Cardiac septum (tissue), 1 donor: ENCODE measurements around the gene OPN4. TPM values are rescaled to one million over a fixed set of nuclear protein-coding genes. Genes with fewer than 3 reads are reported as not detected.

Experiments used
- DNase-seq: peaks from one replicate; pipeline ENCODE4 v3.0.0-alpha.2; 2020; ENCODE audit warnings: low spot score
- intact Hi-C: fragments of 100-400 bp; cut with DNase I; formaldehyde crosslinking; loops from one replicate; pipeline ENCODE4 v1.14.0; 2022
- total RNA-seq: library from RNA; stranded (reverse); fragmentation: NEBNext Ultra II Directional; extraction: Animal tissue kit (Norgen Biotek cat#: 25700); gene quantifications from one replicate; pipeline ENCODE4 v1.2.1, GENCODE V29; 2021
- donor health status: DM: no; HTN: no; CAD: no.

OPN4 gene
- total RNA-seq, 1 donor from 2014 or later, result not detected

GRCh38 chr10:86710987-86711512 is 56.7 kb downstream of the OPN4 start:
- intact Hi-C loops, result loop anchor here (1.0 to 2.0 kb wide), 2 partner anchors 45 to 190 kb away; partner anchors contain the start of gene BMPR1A

DNA sequence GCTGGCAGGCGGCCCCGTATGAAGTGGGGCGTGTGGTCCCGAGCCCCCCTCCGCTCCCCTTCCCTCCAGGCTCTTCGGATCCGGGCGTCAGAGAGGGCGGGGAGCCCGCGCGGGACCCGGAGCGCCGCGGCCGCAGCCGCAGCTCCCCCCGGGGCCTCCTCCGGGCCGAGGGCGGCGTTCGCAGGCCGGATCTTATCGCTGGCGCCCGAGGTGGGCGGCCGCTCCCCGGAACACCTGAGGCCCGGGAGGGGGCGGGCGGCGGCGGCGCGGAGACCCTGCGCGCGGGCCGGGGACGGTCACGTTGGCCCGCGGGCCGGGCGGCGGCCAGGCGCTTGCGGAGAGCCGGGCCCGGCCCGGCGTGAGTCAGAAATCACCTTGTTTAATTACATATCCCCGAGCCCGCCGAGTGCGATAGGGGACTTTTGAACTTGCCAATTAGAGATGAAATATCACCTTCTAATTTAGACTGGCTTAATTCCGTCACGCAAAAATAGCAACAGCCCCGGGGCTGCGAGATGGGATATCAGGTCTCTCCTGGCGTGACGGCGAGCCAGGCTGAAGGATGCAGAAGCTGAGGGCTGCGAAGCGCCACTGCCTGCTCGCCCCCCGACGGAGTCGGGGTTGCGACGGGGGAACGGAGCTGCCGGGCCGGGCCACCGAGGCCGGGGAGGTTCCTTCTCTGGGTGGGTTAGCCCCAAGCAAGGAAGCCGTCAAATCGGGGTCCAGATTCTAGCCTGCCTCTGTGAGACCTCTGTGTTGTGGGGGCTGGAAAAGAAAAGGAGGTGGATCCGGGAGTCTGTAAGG is 57.4 kb downstream of the OPN4 start:
- DNase-seq, result no peak
- intact Hi-C loops, result loop anchor here (1.0 to 2.0 kb wide), 2 partner anchors 45 to 189 kb away; partner anchors contain the start of gene BMPR1A

More at GRCh38 chr10:86710987-86711512, 56.7 kb downstream of the OPN4 start:
- DNase-seq, result peak; percentile 91

GRCh38 chr10:86712317-86712707 is 58.0 kb downstream of the OPN4 start:
- no peak for DNase-seq
- intact Hi-C loops, result no loop called here

DNA sequence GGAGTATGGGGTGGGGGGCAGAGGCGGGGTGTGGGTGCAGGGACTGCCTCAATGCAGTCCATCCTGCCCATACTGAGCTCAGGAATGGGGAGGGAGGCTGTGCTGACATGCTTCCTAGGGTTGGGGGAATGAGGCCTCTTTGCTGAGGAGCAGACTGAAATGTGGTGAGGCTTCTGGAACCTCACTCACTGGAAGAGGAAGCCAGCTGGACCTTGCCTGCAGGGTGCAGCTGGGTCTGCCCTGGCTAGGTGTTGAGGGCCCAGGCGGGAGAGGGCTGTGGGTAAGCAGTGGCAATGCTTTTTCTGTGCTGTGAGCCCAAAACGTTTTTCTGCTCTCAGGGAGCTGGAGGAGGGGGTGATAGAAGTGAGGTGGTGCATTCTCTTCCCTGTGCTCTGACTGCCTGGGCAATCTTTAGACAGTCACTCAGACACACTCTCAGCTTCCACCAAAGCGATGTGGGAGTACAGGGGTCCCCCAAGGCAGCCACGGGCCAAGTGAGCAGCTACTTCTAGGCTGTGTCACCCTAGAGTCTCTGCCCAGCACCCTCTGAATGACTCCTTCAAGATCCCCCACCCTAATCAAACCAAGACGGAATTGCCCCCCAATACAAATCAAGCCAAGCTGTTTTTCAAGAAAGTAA is 60.9 kb downstream of the OPN4 start:
- intact Hi-C loops, result no loop called here
- peak; percentile 69 for DNase-seq

DNA sequence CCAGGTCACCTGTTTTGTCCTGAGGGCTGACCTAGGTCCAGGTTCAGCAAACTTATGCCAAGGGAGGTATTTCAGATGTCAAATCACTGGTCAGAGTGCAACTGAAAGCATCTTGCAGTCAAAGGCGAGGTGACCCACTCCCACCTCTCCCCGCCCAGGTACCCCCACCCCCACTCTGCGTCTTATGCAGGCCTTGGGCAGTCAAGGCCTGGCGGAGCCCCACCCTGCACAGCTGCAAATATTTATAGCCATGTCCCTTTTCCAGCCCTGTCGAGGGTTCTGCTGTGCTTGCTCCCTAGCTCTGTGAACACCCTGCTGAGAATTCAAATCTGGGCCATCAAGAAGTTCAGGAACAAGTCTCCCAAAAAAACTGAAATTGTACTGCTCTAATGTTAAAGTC is 61.5 kb downstream of the OPN4 start:
- DNase-seq, result peak; percentile 54
- intact Hi-C loops, result no loop called here

Other genes starting within 250 kb of the OPN4 start
- 24.0 TPM for gene WAPL, start 132.8 kb upstream of the OPN4 start, total RNA-seq
- 1,178 TPM for gene LDB3, start 14.0 kb downstream of the OPN4 start, total RNA-seq
- 60.0 TPM for gene BMPR1A, start 102.1 kb downstream of the OPN4 start, total RNA-seq